ENCODE data around the gene IFNL3.
"Not testable (repeated sequence)": the region's sequence is repeated elsewhere in the genome, so short reads cannot be mapped to it uniquely, and the experiment has no call there.

The IFNL3 gene

DNA sequence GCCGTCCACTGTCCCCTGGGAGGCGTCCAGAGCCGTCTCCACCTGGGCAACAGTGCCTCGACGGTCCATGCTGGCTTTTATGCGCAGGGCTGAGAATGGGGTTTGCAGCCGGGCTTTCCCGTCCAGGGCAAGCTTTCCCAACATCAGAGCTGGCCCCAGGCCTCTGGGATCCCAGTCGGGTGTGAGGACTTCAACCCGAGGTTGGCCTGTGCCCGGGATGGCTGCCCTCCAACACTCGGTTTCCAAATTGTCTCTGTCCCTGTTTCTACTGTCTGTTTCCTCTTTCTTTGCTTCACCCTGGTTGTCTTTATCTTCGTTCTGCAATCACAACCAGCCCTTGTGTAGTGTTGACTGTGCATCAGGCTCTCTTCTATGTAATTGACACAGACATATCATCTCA, 4.0 kb upstream of the IFNL3 start, which contains the start of gene IFNL4:
Gene IFNL4 (minus strand): TSS at position 51 of the 400 bp plus-strand sequence.
- no peak for DNase-seq (ENCODE audit: extremely low read depth, low read depth)
- TF ChIP-seq, protein P1, sequence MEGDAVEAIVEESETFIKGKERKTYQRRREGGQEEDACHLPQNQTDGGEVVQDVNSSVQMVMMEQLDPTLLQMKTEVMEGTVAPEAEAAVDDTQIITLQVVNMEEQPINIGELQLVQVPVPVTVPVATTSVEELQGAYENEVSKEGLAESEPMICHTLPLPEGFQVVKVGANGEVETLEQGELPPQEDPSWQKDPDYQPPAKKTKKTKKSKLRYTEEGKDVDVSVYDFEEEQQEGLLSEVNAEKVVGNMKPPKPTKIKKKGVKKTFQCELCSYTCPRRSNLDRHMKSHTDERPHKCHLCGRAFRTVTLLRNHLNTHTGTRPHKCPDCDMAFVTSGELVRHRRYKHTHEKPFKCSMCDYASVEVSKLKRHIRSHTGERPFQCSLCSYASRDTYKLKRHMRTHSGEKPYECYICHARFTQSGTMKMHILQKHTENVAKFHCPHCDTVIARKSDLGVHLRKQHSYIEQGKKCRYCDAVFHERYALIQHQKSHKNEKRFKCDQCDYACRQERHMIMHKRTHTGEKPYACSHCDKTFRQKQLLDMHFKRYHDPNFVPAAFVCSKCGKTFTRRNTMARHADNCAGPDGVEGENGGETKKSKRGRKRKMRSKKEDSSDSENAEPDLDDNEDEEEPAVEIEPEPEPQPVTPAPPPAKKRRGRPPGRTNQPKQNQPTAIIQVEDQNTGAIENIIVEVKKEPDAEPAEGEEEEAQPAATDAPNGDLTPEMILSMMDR (IDR thresholded peaks at IDR 0.05; ENCODE audit: low read depth, low read length), result no peak

DNA sequence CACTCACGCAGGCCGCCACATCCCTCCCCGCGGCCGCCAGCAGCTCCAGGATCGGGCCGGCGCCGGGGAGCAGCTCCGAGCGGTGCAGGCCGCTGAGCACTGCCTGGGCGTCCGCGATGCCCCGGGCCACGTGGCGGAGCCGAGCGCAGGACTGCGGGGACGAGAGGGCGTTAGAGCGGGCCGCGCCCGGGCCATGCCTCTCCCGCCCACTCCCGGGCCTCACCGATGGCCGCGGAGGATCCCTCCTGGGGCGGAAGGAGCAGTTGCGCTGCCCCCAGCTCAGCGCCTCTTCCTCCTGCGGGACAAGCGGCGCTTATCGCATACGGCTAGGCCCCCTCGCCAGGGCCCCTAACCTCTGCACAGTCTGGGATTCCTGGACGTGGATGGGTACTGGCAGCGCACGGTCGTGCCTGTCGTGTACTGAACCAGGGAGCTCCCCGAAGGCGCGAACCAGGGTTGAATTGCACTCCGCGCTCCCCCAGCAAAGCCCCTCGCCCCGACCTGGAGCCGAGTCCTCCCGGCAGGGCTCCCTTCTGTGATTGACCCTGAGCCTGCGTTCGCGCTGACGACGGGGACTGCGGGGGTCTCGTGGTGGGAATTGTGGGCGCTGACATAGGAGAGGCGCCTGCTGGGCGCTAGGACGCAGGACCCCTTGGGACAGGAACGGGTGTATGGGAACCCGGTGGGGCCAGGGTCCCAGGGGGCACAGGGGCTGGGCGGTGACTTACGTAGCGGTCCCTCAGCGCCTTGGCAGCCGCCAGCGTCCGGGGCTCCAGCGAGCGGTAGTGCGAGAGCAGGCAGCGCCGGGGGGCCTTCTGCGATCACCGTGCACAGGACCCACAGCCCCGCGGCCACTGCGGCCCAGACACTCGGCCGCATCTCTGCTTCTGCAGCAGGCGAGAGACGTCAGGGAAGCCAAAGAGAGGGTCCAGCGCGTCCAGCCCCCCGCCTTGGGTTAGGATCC, 3.2 kb upstream of the IFNL3 start:
- TF ChIP-seq, protein P1 (IDR thresholded peaks at IDR 0.05; ENCODE audit: low read depth, low read length), result no peak
- DNase-seq (ENCODE audit: extremely low read depth, low read depth), result no peak

DNA sequence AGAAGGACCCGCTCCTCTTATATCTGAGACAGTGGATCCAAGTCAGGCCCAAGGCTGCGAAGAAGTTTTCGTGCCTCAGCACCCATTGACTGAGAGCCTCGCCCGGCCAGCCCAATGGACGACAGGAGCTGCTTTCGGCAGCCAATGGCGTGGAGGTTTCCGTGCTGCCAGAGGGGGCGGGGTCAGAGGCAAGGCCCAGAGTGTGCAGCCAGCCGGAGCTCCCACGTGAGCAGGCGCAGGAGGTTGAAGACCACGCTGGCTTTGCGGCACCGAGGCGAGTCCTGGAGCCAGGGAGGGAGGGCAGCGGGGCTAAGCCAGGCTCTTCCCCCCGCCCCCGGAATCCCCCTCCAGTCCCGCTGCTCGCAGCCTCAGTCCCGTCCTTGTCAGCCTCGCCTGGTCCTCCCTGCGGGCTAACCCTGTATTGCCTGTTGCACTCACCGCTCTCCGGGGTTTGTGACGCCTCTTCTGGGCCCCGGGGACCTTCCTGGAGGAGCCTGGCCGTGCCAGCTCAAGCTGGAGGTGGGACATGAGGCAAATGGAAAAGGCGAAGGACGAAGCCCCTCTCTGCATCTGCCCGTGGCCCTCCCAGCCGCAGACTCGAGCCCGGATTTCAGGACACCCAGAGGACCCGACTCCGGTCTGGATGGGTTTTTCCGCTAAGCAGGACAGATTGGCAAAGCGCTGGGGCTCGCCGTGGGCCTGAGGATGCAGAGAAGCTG, 2.3 kb upstream of the IFNL3 start:
- TF ChIP-seq, protein P1 (IDR thresholded peaks at IDR 0.05; ENCODE audit: low read depth, low read length), result no peak
- DNase-seq (ENCODE audit: extremely low read depth, low read depth), result no peak

DNA sequence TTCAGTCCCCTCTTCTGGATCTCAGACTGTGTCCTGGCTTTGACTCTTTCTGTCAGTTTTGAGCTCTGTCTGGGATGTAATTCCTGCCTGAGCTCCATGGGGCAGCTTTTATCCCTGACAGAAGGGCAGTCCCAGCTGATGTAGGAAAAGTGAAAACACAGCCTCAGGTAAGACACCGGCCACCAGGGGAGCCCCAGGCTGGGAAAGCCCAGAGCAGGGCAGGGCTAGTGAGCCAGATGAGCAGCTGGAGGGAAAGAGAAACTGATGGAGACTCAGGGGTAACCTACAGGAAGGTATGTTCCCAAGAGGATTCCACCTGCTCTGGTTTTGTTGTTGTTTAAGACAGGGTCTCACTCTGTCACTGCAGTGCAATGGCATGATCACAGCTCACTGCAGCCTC, 360 bp upstream of the IFNL3 start:
- DNase-seq (ENCODE audit: extremely low read depth, low read depth), result not testable (repeated sequence)

DNA sequence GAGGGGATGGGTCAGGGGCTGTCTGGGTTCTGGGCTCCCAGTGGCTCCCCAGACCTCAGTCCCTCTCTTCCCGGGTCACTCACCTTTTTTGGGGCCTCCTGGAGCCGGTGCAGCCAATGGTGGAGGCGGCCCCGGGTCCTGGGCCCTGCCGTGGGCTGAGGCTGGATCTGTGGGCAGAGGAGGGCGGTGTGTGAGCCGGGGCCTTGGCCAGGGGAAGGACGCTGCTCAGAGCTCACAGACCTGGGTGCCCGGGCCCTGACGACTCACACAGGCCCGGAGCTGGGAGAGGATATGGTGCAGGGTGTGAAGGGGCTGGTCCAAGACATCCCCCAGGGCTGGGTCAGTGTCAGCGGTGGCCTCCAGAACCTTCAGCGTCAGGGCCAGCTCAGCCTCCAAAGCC, 1.1 kb downstream of the IFNL3 start:
- not testable (repeated sequence) for DNase-seq (ENCODE audit: extremely low read depth, low read depth)

DNA sequence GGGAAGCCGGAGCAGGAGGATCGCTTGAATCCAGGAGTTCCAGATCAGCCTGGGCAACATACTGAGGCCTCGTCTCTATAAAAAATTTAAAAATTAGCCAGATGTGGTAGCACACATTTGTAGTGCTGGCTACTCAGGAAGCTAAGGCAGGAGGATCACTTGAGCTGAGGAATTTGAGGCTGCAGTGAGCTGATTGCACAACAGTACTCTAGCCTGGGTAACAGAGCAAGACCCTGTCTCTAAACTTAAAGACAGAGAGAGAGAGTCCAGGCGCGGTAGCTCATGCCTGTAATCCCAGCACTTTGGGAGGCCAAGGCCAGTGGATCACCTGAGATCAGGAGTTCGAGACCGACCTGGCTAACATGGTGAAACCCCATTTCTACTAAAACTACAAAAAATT, 4.4 kb downstream of the IFNL3 start:
- TF ChIP-seq, protein P1 (IDR thresholded peaks at IDR 0.05; ENCODE audit: low read depth, low read length), result no peak

DNA sequence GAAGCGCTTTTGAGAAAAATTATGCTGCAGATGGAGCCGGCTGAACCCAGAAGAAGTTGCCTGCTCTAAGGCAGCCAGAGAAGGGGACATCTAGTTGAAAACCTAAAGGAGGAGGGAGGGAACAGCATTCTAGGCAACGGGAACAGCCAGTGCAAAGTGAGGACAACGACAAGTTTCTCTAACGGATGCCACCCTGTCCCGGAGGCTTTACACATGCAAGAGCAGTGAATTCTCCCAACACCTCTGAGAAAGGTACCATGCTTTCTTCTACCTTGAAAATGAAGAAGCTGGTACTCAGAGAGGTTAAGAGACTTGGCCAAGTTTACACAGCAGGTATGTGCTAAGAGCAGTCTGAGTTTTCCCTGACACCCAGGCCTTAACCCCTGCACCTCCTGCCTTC, 5.9 kb downstream of the IFNL3 start:
- DNase-seq (ENCODE audit: extremely low read depth, low read depth), result no peak
- TF ChIP-seq, protein P1 (IDR thresholded peaks at IDR 0.05; ENCODE audit: low read depth, low read length), result no peak

More for the DNA sequence above, 4.4 kb downstream of the IFNL3 start:
- DNase-seq (ENCODE audit: extremely low read depth, low read depth), result no peak

DNA sequence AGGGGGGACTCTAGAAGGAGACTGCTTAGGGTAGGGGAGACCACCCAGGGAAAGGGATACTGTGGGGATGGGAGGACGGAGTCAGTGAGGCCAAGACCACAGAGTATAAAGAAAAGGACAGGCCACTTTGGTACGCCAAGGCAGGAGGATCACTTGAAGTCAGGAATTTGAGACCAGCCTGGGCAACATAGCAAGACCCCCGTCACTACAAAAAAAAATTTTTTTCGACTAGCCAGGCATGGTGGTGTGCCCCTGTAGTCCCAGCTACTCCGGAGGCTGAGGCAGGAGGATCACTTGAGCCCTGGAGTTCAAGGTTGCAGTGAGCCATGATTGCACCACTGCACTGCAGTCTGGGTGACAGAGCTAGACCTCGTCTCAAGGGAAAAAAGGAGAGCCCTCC, 6.6 kb downstream of the IFNL3 start:
- DNase-seq (ENCODE audit: extremely low read depth, low read depth), result no peak
- TF ChIP-seq, protein P1 (IDR thresholded peaks at IDR 0.05; ENCODE audit: low read depth, low read length), result no peak
